Astrocyte (in vitro differentiated cells and primary cell): ENCODE data around the gene TCIRG1. TPM values are rescaled to one million over a fixed set of nuclear protein-coding genes. Genes with fewer than 3 reads are reported as not detected.

ENCODE experiments used
- DNase-seq: peaks from one replicate; pipeline ENCODE4 v3.0.0-alpha.2; 2010; ENCODE audit warnings: low read depth
- FAIRE-seq: peaks from 2 replicates; lab custom pipeline; 2011; peaks lifted over from hg19 to GRCh38; lab: Jason Lieb, UNC
- H2AFZ ChIP-seq: 2 replicates; pipeline ENCODE4 v1.6.0; 2012; ENCODE audit warnings: low read depth, low read length, inconsistent platforms
- H3K27ac ChIP-seq: 2 replicates; pipeline ENCODE4 v1.5.1; 2011; ENCODE audit warnings: low read depth, low read length, inconsistent platforms
- H3K27me3 ChIP-seq: 2 replicates; pipeline ENCODE4 v1.6.0; 2011; ENCODE audit warnings: low read length, inconsistent platforms; ENCODE audit not compliant: insufficient read depth
- H3K36me3 ChIP-seq: 2 replicates; pipeline ENCODE4 v1.5.1; 2011; ENCODE audit warnings: low read length, inconsistent platforms; ENCODE audit not compliant: insufficient read depth
- H3K4me1 ChIP-seq: 2 replicates; pipeline ENCODE4 v1.5.1; 2011; ENCODE audit warnings: low read length, inconsistent platforms; ENCODE audit not compliant: insufficient read depth
- H3K4me2 ChIP-seq: 2 replicates; pipeline ENCODE4 v1.6.0; 2012; ENCODE audit warnings: low read length, inconsistent platforms
- H3K4me3 ChIP-seq: 2 replicates; pipeline ENCODE4 v1.5.1; 2011; ENCODE audit warnings: low read depth, mild to moderate bottlenecking, low read length, inconsistent platforms; ENCODE audit not compliant: insufficient read depth
- H3K79me2 ChIP-seq: 2 replicates; pipeline ENCODE4 v1.6.0; 2012; ENCODE audit warnings: mild to moderate bottlenecking, low read length, inconsistent platforms; ENCODE audit not compliant: insufficient read depth
- H3K9ac ChIP-seq: 2 replicates; pipeline ENCODE4 v1.6.0; 2012; ENCODE audit warnings: mild to moderate bottlenecking, low read length, inconsistent platforms
- H3K9me3 ChIP-seq: 2 replicates; pipeline ENCODE4 v1.5.1; 2012; ENCODE audit warnings: low read depth, mild to moderate bottlenecking, low read length, inconsistent platforms; ENCODE audit not compliant: insufficient read depth
- H4K20me1 ChIP-seq: 2 replicates; pipeline ENCODE4 v1.6.0; 2012; ENCODE audit warnings: low read length, inconsistent platforms; ENCODE audit not compliant: insufficient read depth
- H3K27ac Mint-ChIP-seq: one replicate; pipeline ENCODE4 v1.8.0; 2021; ENCODE audit warnings: mild to moderate bottlenecking, mixed read lengths; ENCODE audit not compliant: unreplicated experiment
- H3K27me3 Mint-ChIP-seq: one replicate; pipeline ENCODE4 v1.8.0; 2021; ENCODE audit warnings: low read depth, mixed read lengths; ENCODE audit not compliant: unreplicated experiment
- H3K36me3 Mint-ChIP-seq: one replicate; pipeline ENCODE4 v1.8.0; 2021; ENCODE audit warnings: low read depth, mixed read lengths; ENCODE audit not compliant: unreplicated experiment
- H3K4me1 Mint-ChIP-seq: one replicate; pipeline ENCODE4 v1.8.0; 2021; ENCODE audit warnings: low read depth, mixed read lengths; ENCODE audit not compliant: unreplicated experiment
- H3K4me3 Mint-ChIP-seq: one replicate; pipeline ENCODE4 v1.8.0; 2021; ENCODE audit warnings: mild to moderate bottlenecking, moderate library complexity, mixed read lengths; ENCODE audit not compliant: unreplicated experiment
- H3K9me3 Mint-ChIP-seq: one replicate; pipeline ENCODE4 v1.8.0; 2021; ENCODE audit warnings: mild to moderate bottlenecking, mixed read lengths; ENCODE audit not compliant: unreplicated experiment
- CTCF ChIP-seq: IDR thresholded peaks from 2 replicates; pipeline ENCODE4 v1.5.1; 2011; ENCODE audit warnings: low read depth, mild to moderate bottlenecking, inconsistent platforms, low read length, moderate library complexity; ENCODE audit not compliant: insufficient read depth
- EZH2 ChIP-seq: IDR thresholded peaks from 2 replicates; pipeline ENCODE4 v1.6.1; 2012; ENCODE audit warnings: mild to moderate bottlenecking, low read length, inconsistent platforms; ENCODE audit not compliant: insufficient read depth
- total RNA-seq: library from RNA; stranded (reverse); gene quantifications from 2 replicates; pipeline ENCODE4 v1.2.1, GENCODE V29; 2021

The TCIRG1 gene
- total RNA-seq, 1 donor from 2014 or later: 55.1 TPM

GRCh38 chr11:68076371-68077042 lies 37.7 kb downstream of the TCIRG1 start:
- no peak overlapping the region for H3K27ac Mint-ChIP-seq
- no peak for FAIRE-seq

DNA sequence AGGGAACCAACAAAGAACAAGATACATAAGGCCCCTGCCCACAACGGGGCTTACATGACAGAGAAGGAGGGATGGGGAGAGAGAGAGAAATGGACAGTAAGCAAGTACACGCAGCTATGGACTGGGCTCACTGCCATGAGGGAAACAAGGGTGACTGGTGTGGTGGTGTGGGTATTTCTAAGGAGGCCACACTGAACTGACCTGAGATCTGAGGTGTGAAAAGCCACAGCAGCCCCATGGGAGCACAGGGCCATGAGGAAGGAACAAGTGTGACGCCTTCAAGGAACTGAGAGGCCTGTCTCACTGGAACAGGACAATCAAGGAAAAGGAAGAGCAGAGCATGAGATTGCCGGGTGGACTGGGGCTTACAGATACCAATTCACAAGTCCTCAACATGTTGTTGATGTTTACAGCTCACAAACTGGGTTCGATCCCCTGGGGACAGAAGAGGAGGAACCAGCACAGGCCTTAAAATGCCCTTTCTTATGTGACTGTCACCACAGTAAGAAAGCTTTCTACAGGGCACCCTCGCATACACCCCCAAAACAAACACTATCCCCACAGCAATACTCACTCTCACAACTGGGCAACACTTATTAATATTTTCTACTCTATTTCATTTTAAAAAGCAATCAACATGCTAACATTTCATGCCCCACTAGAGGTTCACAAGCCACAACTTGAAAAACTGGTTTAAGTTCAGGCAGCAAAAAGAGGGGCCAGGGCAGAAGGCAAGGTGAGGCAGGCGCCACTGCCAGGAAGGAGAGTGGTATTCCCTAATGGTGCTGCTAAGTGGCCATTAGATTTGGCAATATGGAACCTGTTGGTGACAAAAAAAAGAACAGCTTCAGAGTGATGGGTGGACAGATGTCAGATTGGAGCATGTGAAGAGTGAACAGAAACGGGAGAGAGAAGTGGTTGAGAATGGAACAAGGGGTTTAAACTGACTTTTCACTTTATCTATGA lies 39.1 kb downstream of the TCIRG1 start:
- FAIRE-seq (no peak), DNase-seq (no peak)
- TF ChIP-seq CTCF (no peak), EZH2 (no peak)
- H4K20me1 ChIP-seq: no peaks in the 10 kb centered on the region
- no peak overlapping the region for H3K4me3 ChIP-seq
- no peaks in the 10 kb centered on the region for H3K79me2 ChIP-seq
- H3K27ac ChIP-seq: no peak overlapping the region
- no peaks in the 10 kb centered on the region for H3K27me3 Mint-ChIP-seq
- H3K4me1 Mint-ChIP-seq: peaks cover 9% of the 10 kb centered on the region
- no peaks in the 10 kb centered on the region for H3K9me3 Mint-ChIP-seq
- H3K4me1 ChIP-seq: no peaks in the 10 kb centered on the region
- no peak overlapping the region for H3K9ac ChIP-seq
- H3K27ac Mint-ChIP-seq: no peak overlapping the region
- H2AFZ ChIP-seq: no peak overlapping the region
- H3K4me2 ChIP-seq: no peak overlapping the region
- H3K4me3 Mint-ChIP-seq: no peak overlapping the region
- H3K27me3 ChIP-seq: no peaks in the 10 kb centered on the region
- H3K9me3 ChIP-seq: no peaks in the 10 kb centered on the region
- H3K36me3 ChIP-seq: no peaks in the 10 kb centered on the region
- H3K36me3 Mint-ChIP-seq: peaks cover 32% of the 10 kb centered on the region

More at GRCh38 chr11:68076371-68077042, 37.7 kb downstream of the TCIRG1 start:
- Histone ChIP-seq H3K4me3 (no peak overlapping the region), H3K9ac (no peak overlapping the region), H3K4me1 (no peaks in the 10 kb centered on the region), H4K20me1 (no peaks in the 10 kb centered on the region), H3K27me3 (no peaks in the 10 kb centered on the region), H3K36me3 (no peaks in the 10 kb centered on the region), H2AFZ (no peak overlapping the region), H3K9me3 (no peaks in the 10 kb centered on the region), H3K27ac (no peak overlapping the region), H3K79me2 (no peaks in the 10 kb centered on the region), H3K4me2 (no peak overlapping the region)
- H3K27me3 Mint-ChIP-seq: no peaks in the 10 kb centered on the region
- no peak overlapping the region for H3K4me3 Mint-ChIP-seq
- H3K9me3 Mint-ChIP-seq: no peaks in the 10 kb centered on the region
- peaks cover 3% of the 10 kb centered on the region for H3K4me1 Mint-ChIP-seq
- no peak for DNase-seq
- TF ChIP-seq EZH2: no peak
- no peak for TF ChIP-seq CTCF
- peaks cover 34% of the 10 kb centered on the region for H3K36me3 Mint-ChIP-seq
